Upper lobe of left lung (tissue), 4 donors: ENCODE measurements around the gene TAF5.

ENCODE experiments used
- POLR2AphosphoS5 ChIP-seq, 2 donors: sonication (generic); formaldehyde crosslinking; IDR thresholded peaks; one replicate each; pipeline ENCODE4 v1.5.1; 2017; ENCODE audit warnings: antibody characterized with exemption in 2 of 2
- TF ChIP-seq, protein P1 (sequence below), 6 experiments: fragments of 450-650 bp in 4 of 6; fragments of 200-600 bp in 2 of 6; sonication (generic) in 2 of 6; IDR thresholded peaks; one replicate each; pipeline ENCODE4 v1.5.1; 2016 to 2019; ENCODE audit warnings: antibody characterized with exemption in 6 of 6

GRCh38 chr10:103433858-103434257 is 66.1 kb downstream of the TAF5 start:
- TF ChIP-seq, protein P1, sequence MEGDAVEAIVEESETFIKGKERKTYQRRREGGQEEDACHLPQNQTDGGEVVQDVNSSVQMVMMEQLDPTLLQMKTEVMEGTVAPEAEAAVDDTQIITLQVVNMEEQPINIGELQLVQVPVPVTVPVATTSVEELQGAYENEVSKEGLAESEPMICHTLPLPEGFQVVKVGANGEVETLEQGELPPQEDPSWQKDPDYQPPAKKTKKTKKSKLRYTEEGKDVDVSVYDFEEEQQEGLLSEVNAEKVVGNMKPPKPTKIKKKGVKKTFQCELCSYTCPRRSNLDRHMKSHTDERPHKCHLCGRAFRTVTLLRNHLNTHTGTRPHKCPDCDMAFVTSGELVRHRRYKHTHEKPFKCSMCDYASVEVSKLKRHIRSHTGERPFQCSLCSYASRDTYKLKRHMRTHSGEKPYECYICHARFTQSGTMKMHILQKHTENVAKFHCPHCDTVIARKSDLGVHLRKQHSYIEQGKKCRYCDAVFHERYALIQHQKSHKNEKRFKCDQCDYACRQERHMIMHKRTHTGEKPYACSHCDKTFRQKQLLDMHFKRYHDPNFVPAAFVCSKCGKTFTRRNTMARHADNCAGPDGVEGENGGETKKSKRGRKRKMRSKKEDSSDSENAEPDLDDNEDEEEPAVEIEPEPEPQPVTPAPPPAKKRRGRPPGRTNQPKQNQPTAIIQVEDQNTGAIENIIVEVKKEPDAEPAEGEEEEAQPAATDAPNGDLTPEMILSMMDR (IDR thresholded peaks at IDR 0.05), result no peak
- TF ChIP-seq POLR2AphosphoS5 (IDR thresholded peaks at IDR 0.05), result no peak
